ENCODE data around the gene ATP5IF1. TPM values are rescaled to one million over a fixed set of nuclear protein-coding genes. Genes with fewer than 3 reads are reported as not detected.

The ATP5IF1 gene
- total RNA-seq, 1 donor from 2014 or later, result 130 TPM

GRCh38 chr1:28246427-28246832 lies 10.5 kb downstream of the ATP5IF1 start:
- H3K4me3 Mint-ChIP-seq (ENCODE audit: low read depth), result peak overlapping the region; percentile 94
- no peaks in the 10 kb centered on the region for H3K9me3 Mint-ChIP-seq (ENCODE audit: low read depth)
- peak overlapping the region; percentile 73 for H3K27ac Mint-ChIP-seq
- no peak for TF ChIP-seq CTCF (IDR thresholded peaks at IDR 0.05; ENCODE audit: unreplicated experiment)
- DNase-seq (ENCODE audit: low spot score, unreplicated experiment), result no peak
- no peaks in the 10 kb centered on the region for H3K36me3 Mint-ChIP-seq (ENCODE audit: insufficient read depth)
- H3K27me3 Mint-ChIP-seq, result no peaks in the 10 kb centered on the region
- H3K4me1 Mint-ChIP-seq (ENCODE audit: low read depth), result peaks cover 39% of the 10 kb centered on the region

GRCh38 chr1:28247612-28248272 lies 11.8 kb downstream of the ATP5IF1 start:
- H3K36me3 Mint-ChIP-seq (ENCODE audit: insufficient read depth), result no peaks in the 10 kb centered on the region
- H3K4me1 Mint-ChIP-seq (ENCODE audit: low read depth), result peaks cover 39% of the 10 kb centered on the region
- H3K27ac Mint-ChIP-seq, result peak overlapping the region; percentile 98
- H3K27me3 Mint-ChIP-seq, result no peaks in the 10 kb centered on the region
- no peaks in the 10 kb centered on the region for H3K9me3 Mint-ChIP-seq (ENCODE audit: low read depth)
- H3K4me3 Mint-ChIP-seq (ENCODE audit: low read depth), result peak overlapping the region; percentile 94
- TF ChIP-seq CTCF (IDR thresholded peaks at IDR 0.05; ENCODE audit: unreplicated experiment), result no peak
- no peak for DNase-seq (ENCODE audit: low spot score, unreplicated experiment)

GRCh38 chr1:28248273-28249012 lies 12.5 kb downstream of the ATP5IF1 start:
- peak; percentile 63 for DNase-seq (ENCODE audit: low spot score, unreplicated experiment)
- peak; percentile 94 for TF ChIP-seq CTCF (IDR thresholded peaks at IDR 0.05; ENCODE audit: unreplicated experiment)
- H3K27ac Mint-ChIP-seq, result peak overlapping the region; percentile 98
- H3K4me3 Mint-ChIP-seq (ENCODE audit: low read depth), result peak overlapping the region; percentile 43
- H3K27me3 Mint-ChIP-seq, result no peaks in the 10 kb centered on the region
- H3K4me1 Mint-ChIP-seq (ENCODE audit: low read depth), result peaks cover 39% of the 10 kb centered on the region
- no peaks in the 10 kb centered on the region for H3K36me3 Mint-ChIP-seq (ENCODE audit: insufficient read depth)
- no peaks in the 10 kb centered on the region for H3K9me3 Mint-ChIP-seq (ENCODE audit: low read depth)

- Mint-ChIP-seq H3K4me1 (ENCODE audit: low read depth) (peaks cover 34% of the 10 kb centered on the region), H3K36me3 (ENCODE audit: insufficient read depth) (no peaks in the 10 kb centered on the region), H3K27me3 (no peaks in the 10 kb centered on the region), H3K9me3 (ENCODE audit: low read depth) (no peaks in the 10 kb centered on the region), H3K4me3 (ENCODE audit: low read depth) (no peak overlapping the region), H3K27ac (peak overlapping the region; percentile 98)
- TF ChIP-seq CTCF (IDR thresholded peaks at IDR 0.05; ENCODE audit: unreplicated experiment), result no peak
- no peak for DNase-seq (ENCODE audit: low spot score, unreplicated experiment)
These were observed 13.3 kb downstream of the ATP5IF1 start for GRCh38 chr1:28249013-28249865.

GRCh38 chr1:28249866-28250295 lies 14.0 kb downstream of the ATP5IF1 start:
- Mint-ChIP-seq H3K36me3 (ENCODE audit: insufficient read depth) (no peaks in the 10 kb centered on the region), H3K27ac (no peak overlapping the region), H3K9me3 (ENCODE audit: low read depth) (no peaks in the 10 kb centered on the region), H3K27me3 (no peaks in the 10 kb centered on the region), H3K4me1 (ENCODE audit: low read depth) (peaks cover 29% of the 10 kb centered on the region), H3K4me3 (ENCODE audit: low read depth) (no peak overlapping the region)
- no peak for TF ChIP-seq CTCF (IDR thresholded peaks at IDR 0.05; ENCODE audit: unreplicated experiment)
- DNase-seq (ENCODE audit: low spot score, unreplicated experiment), result no peak

Measured in progenitor cell of endocrine pancreas (in vitro differentiated cells).